ENCODE measurements around the gene SPNS2. TPM values are rescaled to one million over a fixed set of nuclear protein-coding genes. Genes with fewer than 3 reads are reported as not detected.
A peak's percentile ranks its signal among the peaks of the same experiment; 100 is the strongest.

Gene SPNS2
- total RNA-seq, 2 donors from 2014 or later = 0.16 to 0.64 TPM

- DNase-seq (ENCODE audit: low spot score in 2 of 2) (no peak), ATAC-seq (no peak)
- Mint-ChIP-seq H3K9me3 (no peaks in the 10 kb centered on the region), H3K36me3 (peaks cover 0 to 7% of the 10 kb centered on the region in 2 donors), H3K27ac (no peak overlapping the region)
These were observed 49.4 kb downstream of the SPNS2 start for GRCh38 chr17:4548061-4548461.

DNA sequence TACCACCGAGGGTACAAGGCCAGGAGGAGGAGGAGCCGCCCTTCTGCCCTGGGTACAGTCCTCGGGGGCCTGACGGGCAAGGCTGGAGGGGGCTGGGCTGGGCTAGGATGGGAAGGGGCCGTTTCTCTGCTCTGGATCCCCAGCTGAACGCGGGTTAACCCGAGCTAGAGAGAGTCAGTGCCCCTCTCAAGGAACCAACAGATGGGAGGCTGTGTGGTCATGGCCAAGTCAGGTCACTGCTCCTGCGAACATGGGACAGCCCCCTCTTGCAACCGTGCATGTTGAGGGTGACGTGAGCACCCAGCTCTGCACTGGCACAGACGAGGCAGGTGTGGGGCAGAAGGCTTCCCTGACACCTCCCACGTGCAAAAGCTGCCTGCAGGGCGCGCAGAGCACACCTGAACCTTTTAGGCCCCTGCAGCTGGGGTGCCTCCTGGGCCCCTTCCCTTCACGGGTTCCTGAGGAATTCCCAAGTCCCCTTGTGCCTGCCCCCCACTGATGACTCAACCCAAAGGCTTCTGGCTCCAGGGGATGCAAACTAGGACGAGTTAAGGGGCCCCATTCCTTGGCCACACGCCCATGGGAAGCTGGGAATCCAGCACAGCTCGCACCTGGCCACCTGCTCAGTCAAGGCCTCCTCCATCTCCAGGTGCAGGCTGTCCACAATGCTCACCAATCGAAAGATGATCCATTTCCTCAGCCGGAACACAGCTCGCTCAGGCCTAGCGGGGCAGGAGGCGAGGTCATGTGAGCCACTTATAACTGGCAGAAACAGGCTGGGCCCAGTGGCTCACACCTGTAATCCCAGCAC lies 50.2 kb downstream of the SPNS2 start:
- Mint-ChIP-seq H3K27ac (no peak overlapping the region), H3K36me3 (peaks cover 5 to 11% of the 10 kb centered on the region in 2 donors), H3K9me3 (no peaks in the 10 kb centered on the region)
- no peak for ATAC-seq
- DNase-seq (ENCODE audit: low spot score in 2 of 2) = no peak

DNA sequence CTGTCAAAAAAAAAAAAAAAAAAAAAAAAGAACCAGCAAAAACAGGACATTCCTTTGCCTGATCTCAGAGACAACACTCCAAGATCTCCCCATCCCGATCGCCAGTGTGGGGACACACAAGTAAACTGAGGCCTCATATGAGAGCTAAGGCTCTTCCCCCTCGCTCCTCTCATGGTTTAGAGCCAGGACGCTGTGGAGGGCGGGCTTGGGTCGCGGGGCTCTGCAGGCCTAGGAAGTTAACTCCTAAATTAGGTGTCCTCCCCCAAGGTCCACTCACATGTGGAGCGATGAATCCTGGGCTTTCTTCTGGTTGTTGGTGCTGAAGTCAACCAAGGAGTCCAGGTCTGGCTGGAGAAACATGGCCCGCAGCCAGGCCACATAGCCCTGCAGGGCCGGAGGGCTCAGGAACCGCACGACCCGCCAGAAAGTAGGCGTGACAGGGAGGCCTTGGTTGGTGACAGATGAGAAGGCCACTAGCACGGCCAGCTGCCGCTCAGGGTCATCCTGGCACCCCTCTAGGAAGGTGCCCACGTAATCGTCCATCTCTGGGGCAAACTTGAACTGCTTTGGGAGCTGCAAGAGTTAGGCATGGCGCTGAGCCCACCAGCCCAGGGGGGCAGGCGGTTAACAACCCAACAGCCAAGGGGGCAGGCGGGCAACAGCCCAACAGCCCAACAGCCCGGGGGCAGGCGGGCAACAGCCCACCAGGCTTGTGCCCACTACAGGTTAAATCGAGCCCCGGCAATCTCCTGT lies 51.3 kb downstream of the SPNS2 start:
- Mint-ChIP-seq H3K27ac (no peak overlapping the region), H3K36me3 (peaks cover 14 to 22% of the 10 kb centered on the region in 2 donors), H3K9me3 (no peaks in the 10 kb centered on the region)
- no peak for DNase-seq (ENCODE audit: low spot score in 2 of 2)
- no peak for ATAC-seq

DNA sequence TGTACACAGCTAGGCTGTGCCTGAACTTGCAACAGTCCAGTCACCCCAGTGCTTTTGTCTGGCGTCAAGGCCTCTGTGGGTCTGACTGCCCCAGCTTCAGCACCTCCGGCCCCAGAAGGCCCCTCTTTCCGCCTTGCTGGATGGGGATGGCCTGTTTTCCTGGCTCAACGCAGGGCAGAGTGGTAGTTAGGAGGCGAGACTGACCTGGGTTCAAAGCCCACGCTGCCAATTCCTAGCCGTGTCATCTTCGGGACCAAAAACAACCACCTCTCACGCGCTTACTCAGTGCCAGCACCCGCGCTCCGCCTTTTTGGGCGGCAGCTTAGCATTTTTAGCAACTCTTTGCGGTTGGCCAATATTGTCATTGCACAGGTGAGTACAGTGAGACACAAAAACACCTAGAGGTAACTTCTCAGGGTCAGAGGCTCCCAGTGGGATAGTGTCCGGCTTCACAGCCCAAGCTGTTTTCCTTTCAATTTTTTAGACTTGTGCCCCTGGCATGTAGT lies 51.9 kb downstream of the SPNS2 start:
- H3K9me3 Mint-ChIP-seq = no peaks in the 10 kb centered on the region

DNA sequence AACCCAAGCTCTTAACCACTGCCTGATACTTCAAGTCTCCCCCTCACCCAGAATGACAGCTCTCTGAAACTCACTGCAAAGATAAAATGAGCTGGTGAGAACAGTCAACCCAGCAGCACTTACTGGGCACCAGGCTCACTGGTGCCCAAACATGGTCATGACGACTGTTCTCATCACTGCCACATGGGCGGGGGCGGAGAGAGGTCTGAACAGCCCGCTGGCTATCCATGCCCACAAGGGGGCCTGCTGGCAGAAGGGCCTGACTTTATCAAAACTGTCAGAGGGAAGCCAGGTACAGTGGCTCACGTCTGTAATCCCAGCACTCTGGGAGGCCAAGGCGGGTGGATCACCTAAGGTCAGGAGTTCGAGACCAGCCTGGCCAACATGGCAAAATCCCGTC lies 52.5 kb downstream of the SPNS2 start:
- Mint-ChIP-seq H3K27ac (no peak overlapping the region), H3K9me3 (no peaks in the 10 kb centered on the region)
- DNase-seq (ENCODE audit: low spot score in 2 of 2) = no peak

More for the DNA sequence above, 51.9 kb downstream of the SPNS2 start:
- DNase-seq (ENCODE audit: low spot score in 2 of 2) (no peak), ATAC-seq (no peak)
- peaks cover 21 to 28% of the 10 kb centered on the region in 2 donors for H3K36me3 Mint-ChIP-seq
- H3K27ac Mint-ChIP-seq = no peak overlapping the region

DNA sequence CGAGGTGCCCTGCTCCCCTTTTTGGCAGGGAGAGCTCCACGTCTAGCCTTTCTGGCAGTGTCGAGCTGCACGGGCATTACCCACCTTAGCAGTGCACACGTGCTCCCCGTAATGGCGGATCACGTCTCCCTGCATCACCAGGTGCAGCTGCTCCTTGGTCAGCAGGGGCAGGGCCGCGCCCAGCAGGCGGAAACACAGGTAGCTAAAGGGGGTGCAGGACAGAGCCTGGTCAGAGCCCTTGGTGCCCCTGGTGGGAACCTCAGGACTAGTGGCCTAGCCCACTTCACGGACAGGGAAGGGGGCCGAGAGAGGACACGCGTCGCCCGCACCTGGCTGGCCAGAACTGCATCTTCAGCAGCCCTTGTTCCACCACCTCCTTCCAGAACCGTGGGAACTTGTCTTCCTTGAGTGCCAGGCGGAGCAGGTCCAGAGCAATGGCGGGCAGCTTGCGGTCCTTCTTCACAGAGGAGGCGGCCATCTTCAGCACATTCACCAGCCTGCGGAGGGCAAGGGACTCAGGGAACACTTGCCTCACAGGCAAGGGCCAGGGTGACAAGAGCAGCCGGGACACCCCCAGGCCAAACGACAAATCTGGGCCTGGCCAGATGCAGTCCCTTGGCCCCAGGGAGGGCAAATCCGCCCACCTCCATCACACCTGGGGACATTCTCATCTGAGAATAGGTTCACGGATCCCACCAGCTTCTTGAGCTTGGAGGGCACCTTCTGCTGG lies 53.3 kb downstream of the SPNS2 start:
- no peak for DNase-seq (ENCODE audit: low spot score in 2 of 2)
- Mint-ChIP-seq H3K9me3 (no peaks in the 10 kb centered on the region), H3K36me3 (peaks cover 21 to 30% of the 10 kb centered on the region in 2 donors), H3K27ac (no peak overlapping the region)
- ATAC-seq = no peak

More for the DNA sequence above, 52.5 kb downstream of the SPNS2 start:
- no peak for ATAC-seq
- peaks cover 21 to 30% of the 10 kb centered on the region in 2 donors for H3K36me3 Mint-ChIP-seq

DNA sequence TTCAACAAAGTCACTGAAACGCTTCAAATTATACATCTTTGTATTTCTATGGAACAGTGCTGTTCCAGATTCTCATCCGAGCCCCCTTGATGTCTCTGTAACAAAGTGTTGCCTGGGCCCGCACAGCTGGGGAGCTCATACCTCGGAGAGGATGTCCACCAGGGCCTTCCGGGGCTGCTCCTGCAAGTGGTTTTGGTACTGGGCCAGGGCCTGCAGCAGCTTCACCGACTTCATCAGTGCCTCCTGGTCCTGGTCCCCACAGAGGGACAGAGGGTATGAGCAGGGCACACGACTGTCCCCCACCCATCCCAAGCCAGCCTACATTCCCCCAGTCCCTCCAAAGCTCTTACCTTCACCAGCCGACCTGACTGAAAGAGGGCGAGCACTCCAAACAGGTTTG lies 55.0 kb downstream of the SPNS2 start:
- H3K36me3 Mint-ChIP-seq = peaks cover 21 to 30% of the 10 kb centered on the region in 2 donors
- H3K9me3 Mint-ChIP-seq = no peaks in the 10 kb centered on the region
- no peak for ATAC-seq
- peak overlapping the region; percentile 95 to 99 for H3K27ac Mint-ChIP-seq
- DNase-seq (ENCODE audit: low spot score in 2 of 2) = no peak

DNA sequence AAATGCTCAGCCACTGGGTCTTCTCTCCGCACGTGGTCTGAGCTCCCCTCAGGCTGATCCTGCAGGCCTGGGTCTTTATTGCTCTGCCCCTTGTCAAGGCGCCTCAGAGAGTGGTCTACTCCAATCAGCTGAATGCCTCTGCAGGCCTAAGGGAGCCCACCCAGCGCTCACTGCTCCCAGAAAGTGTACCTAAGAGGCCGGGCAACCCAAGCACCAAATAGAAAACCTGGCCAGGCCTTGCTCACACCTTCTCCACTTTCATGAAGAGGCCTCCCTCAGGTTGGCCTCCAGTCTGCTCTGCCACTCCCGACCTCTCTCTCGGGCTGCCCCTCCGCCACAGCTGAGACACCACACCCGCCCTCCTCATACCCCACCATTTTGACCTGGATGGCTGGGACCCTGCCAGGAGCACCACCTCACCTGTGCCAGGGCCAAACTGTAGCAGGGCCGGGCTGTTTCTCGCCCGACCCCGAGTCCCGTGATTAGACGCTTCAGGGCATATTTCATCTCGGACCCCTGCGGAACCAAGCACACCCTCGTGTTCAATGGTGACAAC lies 55.8 kb downstream of the SPNS2 start:
- Mint-ChIP-seq H3K9me3 (no peaks in the 10 kb centered on the region), H3K27ac (peak overlapping the region; percentile 95 to 99), H3K36me3 (peaks cover 21 to 30% of the 10 kb centered on the region in 2 donors)
- DNase-seq (ENCODE audit: low spot score in 2 of 2) (no peak), ATAC-seq (peak in 1 of 2 donors; percentile 1)

GRCh38 chr17:4554997-4555799 lies 56.5 kb downstream of the SPNS2 start, which contains the start of gene MYBBP1A:
Gene MYBBP1A, minus strand, starts transcription at chr17:4555384. Its CDS starts 60 bp downstream, at chr17:4555324.
- Mint-ChIP-seq H3K9me3 (no peaks in the 10 kb centered on the region), H3K36me3 (peaks cover 21 to 30% of the 10 kb centered on the region in 2 donors), H3K27ac (peak within 1 kb of the TSS; percentile 95 to 99)
- peak; percentile 94 for ATAC-seq
- peak; percentile 96 to 97 for DNase-seq (ENCODE audit: low spot score in 2 of 2)

GRCh38 chr17:4555873-4556759 lies 57.4 kb downstream of the SPNS2 start:
- peak overlapping the region; percentile 95 to 99 for H3K27ac Mint-ChIP-seq
- peaks cover 21 to 25% of the 10 kb centered on the region in 2 donors for H3K36me3 Mint-ChIP-seq
- DNase-seq (ENCODE audit: low spot score in 2 of 2) = no peak
- no peak for ATAC-seq
- no peaks in the 10 kb centered on the region for H3K9me3 Mint-ChIP-seq

DNA sequence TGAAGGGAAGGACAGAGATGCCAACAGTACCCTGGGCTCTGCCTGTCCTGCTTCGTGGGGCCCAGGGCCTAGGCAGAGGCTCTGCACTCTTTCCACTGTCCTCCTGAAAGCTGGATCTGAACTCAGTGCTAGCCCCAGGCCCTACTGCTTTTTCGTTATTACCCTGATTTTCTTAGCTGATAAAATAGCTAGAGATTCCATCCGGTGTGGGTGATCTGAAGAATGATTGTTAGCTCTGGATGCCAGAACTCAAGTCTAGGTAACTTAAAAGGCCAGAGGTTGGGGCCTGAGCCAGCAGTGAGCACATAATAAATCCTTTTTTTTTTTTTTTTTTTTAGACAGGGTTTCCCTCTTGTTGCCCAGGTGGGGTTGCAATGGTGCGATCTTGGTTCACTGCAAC lies 58.3 kb downstream of the SPNS2 start:
- no peak for ATAC-seq
- no peaks in the 10 kb centered on the region for H3K9me3 Mint-ChIP-seq
- DNase-seq (ENCODE audit: low spot score in 2 of 2) = no peak
- peak overlapping the region in 1 of 2 donors; percentile 95 for H3K27ac Mint-ChIP-seq
- peaks cover 21 to 23% of the 10 kb centered on the region in 2 donors for H3K36me3 Mint-ChIP-seq

- no peaks in the 10 kb centered on the region for H3K9me3 Mint-ChIP-seq
- no peak for DNase-seq (ENCODE audit: low spot score in 2 of 2)
- H3K27ac Mint-ChIP-seq = peak overlapping the region; percentile 46 to 84
- ATAC-seq = no peak
- H3K36me3 Mint-ChIP-seq = peaks cover 21 to 23% of the 10 kb centered on the region in 2 donors
These were observed 59.1 kb downstream of the SPNS2 start for GRCh38 chr17:4557626-4558346.

DNA sequence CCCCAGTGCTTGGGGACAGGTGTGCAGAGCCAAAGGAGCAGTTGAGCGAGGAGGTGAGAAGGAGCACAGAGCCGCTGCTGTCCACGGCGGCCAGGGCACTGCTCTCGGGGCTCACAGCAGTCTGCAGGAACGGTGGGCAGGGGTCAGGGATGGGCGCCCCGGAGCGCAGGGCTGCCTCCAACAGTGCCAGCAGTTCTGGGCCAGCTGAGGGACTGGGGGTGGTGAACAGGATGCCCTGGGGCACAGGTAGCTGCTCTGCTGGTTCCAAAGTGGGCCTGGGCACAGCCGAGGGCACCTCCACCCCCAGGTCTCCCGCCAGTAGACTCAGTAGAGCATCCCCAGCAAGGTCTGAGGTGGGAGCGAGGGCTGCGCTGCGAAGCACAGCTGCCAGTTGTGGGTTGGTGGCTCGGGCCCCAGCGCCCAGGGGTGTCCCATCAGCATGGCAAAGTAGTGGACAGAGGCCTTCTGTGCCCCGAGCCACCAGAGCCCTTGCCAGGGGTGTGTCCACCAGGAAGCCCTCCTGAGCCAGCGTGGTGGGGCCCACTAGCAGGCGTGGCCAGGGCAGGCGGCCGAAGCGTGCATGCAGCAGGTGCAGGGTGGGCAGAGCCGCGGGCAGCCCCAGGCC lies 59.8 kb downstream of the SPNS2 start:
- Mint-ChIP-seq H3K27ac (peak overlapping the region; percentile 46 to 84), H3K9me3 (no peaks in the 10 kb centered on the region), H3K36me3 (peaks cover 21 to 23% of the 10 kb centered on the region in 2 donors)
- ATAC-seq (no peak), DNase-seq (ENCODE audit: low spot score in 2 of 2) (no peak)

Measured in activated naive CD4-positive, alpha-beta T cell treated with anti-CD3 and anti-CD28 coated beads, Interleukin-2, amount 50 U/mL, for 72 hours (primary cell).